GM19351 (cell line): Measurements from ENCODE around the gene KCNJ6.

Source experiments
- ATAC-seq: cut with Tn5 transposase; IDR thresholded peaks from one replicate; pipeline ENCODE4 v1.9.1; 2021; ENCODE audit warnings: mild to moderate bottlenecking, moderate library complexity; ENCODE audit not compliant: unreplicated experiment

KCNJ6 gene

GRCh38 chr21:37561506-37561905 lies 354.8 kb downstream of the KCNJ6 start:
- ATAC-seq, result no peak

DNA sequence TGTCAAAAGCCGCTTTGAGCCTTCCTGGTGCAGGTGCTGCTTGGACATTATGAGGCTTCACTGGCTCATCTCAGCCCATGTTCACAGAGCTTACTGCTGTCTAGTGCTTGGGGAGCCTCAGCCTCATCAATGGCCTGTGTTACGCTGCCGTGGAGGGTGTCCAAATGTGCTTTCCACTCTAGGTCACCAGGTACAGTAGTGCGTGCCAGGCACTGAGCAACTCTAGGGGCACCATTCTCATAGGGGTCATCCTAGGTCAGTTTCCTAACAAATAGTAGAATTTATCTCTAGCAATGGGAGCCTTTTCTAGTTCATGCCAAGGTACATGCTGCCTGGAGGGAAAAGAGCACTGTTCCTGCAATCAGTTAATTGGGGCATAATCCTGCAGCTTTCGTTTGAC lies 355.9 kb downstream of the KCNJ6 start:
- ATAC-seq, result no peak

DNA sequence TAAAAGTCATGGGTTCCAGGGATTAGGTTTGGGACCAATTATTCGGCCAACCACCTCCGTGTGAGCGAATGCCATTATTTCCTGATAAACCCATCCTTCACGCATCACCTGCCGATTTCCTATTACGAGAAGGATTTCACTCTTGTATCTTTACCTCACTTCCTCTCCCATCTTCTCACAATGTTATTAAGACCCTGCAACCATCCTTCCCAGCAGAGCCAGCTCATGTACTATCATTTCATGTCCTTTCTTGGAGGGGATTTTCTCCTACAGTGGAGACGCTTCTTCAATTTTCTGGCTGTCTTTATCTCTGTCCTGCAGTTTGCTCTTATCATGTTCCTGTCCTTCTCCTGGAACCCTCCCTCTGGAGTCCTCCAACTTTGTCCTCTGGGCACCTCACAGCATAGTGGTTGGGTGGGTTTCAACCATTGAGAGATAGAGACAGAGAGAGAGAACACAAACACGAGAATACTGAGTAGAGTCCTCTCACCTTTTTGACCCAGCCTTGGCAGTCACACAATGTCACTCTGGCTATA lies 357.5 kb downstream of the KCNJ6 start:
- no peak for ATAC-seq
